ENCODE measurements around the gene RTN4RL1.

RTN4RL1 gene

GRCh38 chr17:1919201-1919600 lies 105.9 kb downstream of the RTN4RL1 start:
- DNase-seq (ENCODE audit: low read depth in 2 of 2), result no peak

GRCh38 chr17:1918346-1919162 lies 106.6 kb downstream of the RTN4RL1 start:
- DNase-seq (ENCODE audit: low read depth in 2 of 2), result no peak

GRCh38 chr17:1916963-1917715 lies 108.0 kb downstream of the RTN4RL1 start:
- no peak for DNase-seq (ENCODE audit: low read depth in 2 of 2)

GRCh38 chr17:1916316-1916715 lies 108.8 kb downstream of the RTN4RL1 start:
- no peak for DNase-seq (ENCODE audit: low read depth in 2 of 2)

GRCh38 chr17:1915889-1916288 lies 109.2 kb downstream of the RTN4RL1 start:
- DNase-seq (ENCODE audit: low read depth in 2 of 2), result no peak

GRCh38 chr17:1914661-1915083 lies 110.5 kb downstream of the RTN4RL1 start:
- no peak for DNase-seq (ENCODE audit: low read depth in 2 of 2)

GRCh38 chr17:1913702-1914101 lies 111.4 kb downstream of the RTN4RL1 start:
- no peak for DNase-seq (ENCODE audit: low read depth in 2 of 2)

- DNase-seq (ENCODE audit: low read depth in 2 of 2), result no peak
These were observed 113.0 kb downstream of the RTN4RL1 start for GRCh38 chr17:1912146-1912545.

- DNase-seq (ENCODE audit: low read depth in 2 of 2), result no peak
These were observed 115.1 kb downstream of the RTN4RL1 start for GRCh38 chr17:1909985-1910384.

- no peak for DNase-seq (ENCODE audit: low read depth in 2 of 2)
These were observed 116.3 kb downstream of the RTN4RL1 start for GRCh38 chr17:1908699-1909309.

- no peak for DNase-seq (ENCODE audit: low read depth in 2 of 2)
These were observed 117.0 kb downstream of the RTN4RL1 start for GRCh38 chr17:1907909-1908698.

GRCh38 chr17:1907216-1907631 lies 117.9 kb downstream of the RTN4RL1 start:
- no peak for DNase-seq (ENCODE audit: low read depth in 2 of 2)

- DNase-seq (ENCODE audit: low read depth in 2 of 2), result no peak
These were observed 118.5 kb downstream of the RTN4RL1 start for GRCh38 chr17:1906662-1907101.

- DNase-seq (ENCODE audit: low read depth in 2 of 2), result no peak
These were observed 119.8 kb downstream of the RTN4RL1 start for GRCh38 chr17:1905190-1905913.

GRCh38 chr17:1904273-1905182 lies 120.6 kb downstream of the RTN4RL1 start:
- DNase-seq (ENCODE audit: low read depth in 2 of 2), result no peak

- no peak for DNase-seq (ENCODE audit: low read depth in 2 of 2)
These were observed 125.6 kb downstream of the RTN4RL1 start for GRCh38 chr17:1899403-1900000.

GRCh38 chr17:1898872-1899271 lies 126.3 kb downstream of the RTN4RL1 start:
- no peak for DNase-seq (ENCODE audit: low read depth in 2 of 2)

- no peak for DNase-seq (ENCODE audit: low read depth in 2 of 2)
These were observed 126.8 kb downstream of the RTN4RL1 start for GRCh38 chr17:1898332-1898731.

- DNase-seq (ENCODE audit: low read depth in 2 of 2), result no peak
These were observed 128.0 kb downstream of the RTN4RL1 start for GRCh38 chr17:1897105-1897656.
